ENCODE measurements around the gene CLDN7. TPM values are rescaled to one million over a fixed set of nuclear protein-coding genes. Genes with fewer than 3 reads are reported as not detected.

The CLDN7 gene
- total RNA-seq, 1 donor from 2014 or later, result not detected

GRCh38 chr17:7295230-7296180, 33.2 kb upstream of the CLDN7 start:
- Mint-ChIP-seq H3K4me3 (peak overlapping the region; percentile 76), H3K27ac (ENCODE audit: unreplicated experiment) (no peak overlapping the region), H3K36me3 (ENCODE audit: low read depth) (no peaks in the 10 kb centered on the region), H3K4me1 (peaks cover 21% of the 10 kb centered on the region), H3K9me3 (no peaks in the 10 kb centered on the region), H3K27me3 (ENCODE audit: low read depth) (peaks cover 72% of the 10 kb centered on the region)
- TF ChIP-seq CTCF (conservative IDR thresholded peaks at IDR 0.05), result no peak
- no peak for DNase-seq (ENCODE audit: low read depth, low spot score)

- no peaks in the 10 kb centered on the region for H3K36me3 Mint-ChIP-seq (ENCODE audit: low read depth)
Measured at GRCh38 chr17:7294614-7295153, 32.4 kb upstream of the CLDN7 start, which contains the start of gene YBX2. Gene YBX2 (minus strand): TSS chr17:7294639. CDS start chr17:7294500, 139 bp downstream.

GRCh38 chr17:7293816-7294613, 31.7 kb upstream of the CLDN7 start:
- no peak for DNase-seq (ENCODE audit: low read depth, low spot score)
- no peak for TF ChIP-seq CTCF (conservative IDR thresholded peaks at IDR 0.05)
- Mint-ChIP-seq H3K27ac (ENCODE audit: unreplicated experiment) (no peak overlapping the region), H3K4me1 (peaks cover 21% of the 10 kb centered on the region), H3K4me3 (peak overlapping the region; percentile 52), H3K9me3 (no peaks in the 10 kb centered on the region), H3K36me3 (ENCODE audit: low read depth) (no peaks in the 10 kb centered on the region), H3K27me3 (ENCODE audit: low read depth) (peaks cover 74% of the 10 kb centered on the region)

More at GRCh38 chr17:7294614-7295153, 32.4 kb upstream of the CLDN7 start, which contains the start of gene YBX2:
- no peak for TF ChIP-seq CTCF (conservative IDR thresholded peaks at IDR 0.05)
- H3K27me3 Mint-ChIP-seq (ENCODE audit: low read depth), result peaks cover 74% of the 10 kb centered on the region
- H3K27ac Mint-ChIP-seq (ENCODE audit: unreplicated experiment), result no peak within 1 kb of the TSS
- DNase-seq (ENCODE audit: low read depth, low spot score), result peak; percentile 54
- H3K4me1 Mint-ChIP-seq, result peaks cover 21% of the 10 kb centered on the region
- peak within 1 kb of the TSS; percentile 76 for H3K4me3 Mint-ChIP-seq
- H3K9me3 Mint-ChIP-seq, result no peaks in the 10 kb centered on the region

GRCh38 chr17:7293159-7293558, 30.9 kb upstream of the CLDN7 start:
- peaks cover 21% of the 10 kb centered on the region for H3K4me1 Mint-ChIP-seq
- peak overlapping the region; percentile 52 for H3K4me3 Mint-ChIP-seq
- no peak for TF ChIP-seq CTCF (conservative IDR thresholded peaks at IDR 0.05)
- no peaks in the 10 kb centered on the region for H3K9me3 Mint-ChIP-seq
- DNase-seq (ENCODE audit: low read depth, low spot score), result no peak
- H3K27ac Mint-ChIP-seq (ENCODE audit: unreplicated experiment), result no peak overlapping the region
- H3K36me3 Mint-ChIP-seq (ENCODE audit: low read depth), result no peaks in the 10 kb centered on the region
- H3K27me3 Mint-ChIP-seq (ENCODE audit: low read depth), result peaks cover 70% of the 10 kb centered on the region

- TF ChIP-seq CTCF (conservative IDR thresholded peaks at IDR 0.05), result no peak
- Mint-ChIP-seq H3K4me1 (peaks cover 21% of the 10 kb centered on the region), H3K27ac (ENCODE audit: unreplicated experiment) (no peak overlapping the region), H3K27me3 (ENCODE audit: low read depth) (peaks cover 68% of the 10 kb centered on the region), H3K9me3 (no peaks in the 10 kb centered on the region), H3K4me3 (peak overlapping the region; percentile 52), H3K36me3 (ENCODE audit: low read depth) (no peaks in the 10 kb centered on the region)
- DNase-seq (ENCODE audit: low read depth, low spot score), result no peak
Measured at GRCh38 chr17:7292729-7293128, 30.5 kb upstream of the CLDN7 start.

All from neural crest cell (in vitro differentiated cells).